IPS-NIHi7 (cell line): ENCODE data around the gene TAP1.
"Not testable (repeated sequence)": the region's sequence is repeated elsewhere in the genome, so short reads cannot be mapped to it uniquely, and the experiment has no call there.

Experiments
- DNase-seq: peaks from one replicate; pipeline ENCODE4 v3.0.0; 2012; ENCODE audit warnings: mixed read lengths; ENCODE audit errors: extremely low spot score

TAP1 gene

GRCh38 chr6:32853541-32854375 lies at the start of gene TAP1, which contains the start of gene PSMB9:
Gene TAP1, minus strand, starts transcription at chr6:32853704. Its CDS starts 68 bp downstream, at chr6:32853636.
Gene PSMB9, plus strand, starts transcription at chr6:32854192. Its CDS starts 38 bp downstream, at chr6:32854230.
- DNase-seq = peak; percentile 93

- DNase-seq = no peak
Observed at GRCh38 chr6:32895006-32895345, 41.5 kb upstream of the TAP1 start.

GRCh38 chr6:32894085-32895005 lies 40.8 kb upstream of the TAP1 start:
- peak; percentile 99 for DNase-seq

GRCh38 chr6:32890831-32891230 lies 37.3 kb upstream of the TAP1 start:
- no peak for DNase-seq

- DNase-seq = no peak
Observed at GRCh38 chr6:32889533-32889932, 36.0 kb upstream of the TAP1 start.

- DNase-seq = no peak
Observed at GRCh38 chr6:32888576-32888975, 35.1 kb upstream of the TAP1 start.

- DNase-seq = no peak
Observed at GRCh38 chr6:32887616-32888015, 34.1 kb upstream of the TAP1 start.

- DNase-seq = no peak
Observed at GRCh38 chr6:32886681-32887383, 33.3 kb upstream of the TAP1 start.

GRCh38 chr6:32885698-32886286 lies 32.3 kb upstream of the TAP1 start:
- DNase-seq = peak; percentile 33

GRCh38 chr6:32883789-32884188 lies 30.3 kb upstream of the TAP1 start:
- DNase-seq = no peak

- DNase-seq = no peak
Observed at GRCh38 chr6:32882879-32883250, 29.4 kb upstream of the TAP1 start.

- DNase-seq = not testable (repeated sequence)
Observed at GRCh38 chr6:32880962-32881361, 27.5 kb upstream of the TAP1 start.

GRCh38 chr6:32879691-32880090 lies 26.2 kb upstream of the TAP1 start:
- no peak for DNase-seq

- DNase-seq = no peak
Observed at GRCh38 chr6:32876603-32877002, 23.1 kb upstream of the TAP1 start.

- not testable (repeated sequence) for DNase-seq
Observed at GRCh38 chr6:32873947-32874346, 20.4 kb upstream of the TAP1 start.

- DNase-seq = peak; percentile 50
Observed at GRCh38 chr6:32868257-32868788, 14.8 kb upstream of the TAP1 start.

- no peak for DNase-seq
Observed at GRCh38 chr6:32867554-32868256, 14.2 kb upstream of the TAP1 start.

GRCh38 chr6:32867022-32867477 lies 13.5 kb upstream of the TAP1 start:
- no peak for DNase-seq

- no peak for DNase-seq
Observed at GRCh38 chr6:32865724-32866443, 12.4 kb upstream of the TAP1 start.

GRCh38 chr6:32862725-32863124 lies 9.2 kb upstream of the TAP1 start:
- no peak for DNase-seq
